MCF 10A (cell line): ENCODE data around the gene CHD9. TPM values are rescaled to one million over a fixed set of nuclear protein-coding genes. Genes with fewer than 3 reads are reported as not detected.
A peak's percentile ranks its signal among the peaks of the same experiment; 100 is the strongest.

Experiments
- BruUV-seq: library from RNA; stranded (reverse); fragments of 400-500 nt; replicated peaks from 2 replicates; lab custom pipeline; 2021; lab: Mats Ljungman, UMichigan
- CTCF ChIA-PET: fragments of 300-600 bp; sonication (Branson Sonifier 250); formaldehyde crosslinking; extraction: SDS; loops from one replicate; lab custom pipeline; 2021; ENCODE audit warnings: antibody characterized with exemption, inconsistent platforms; lab: Yijun Ruan, JAX
- POLR2A ChIA-PET: fragments of 300-600, 350-650 bp; sonication (Branson Sonifier 250); formaldehyde crosslinking; extraction: SDS; loops from one replicate; lab custom pipeline; 2020; ENCODE audit warnings: antibody characterized with exemption, inconsistent platforms; lab: Yijun Ruan, JAX
- DNase-seq: peaks from one replicate; pipeline ENCODE4 v3.0.0-alpha.2; 2018; ENCODE audit not compliant: unreplicated experiment
- H3K27ac Mint-ChIP-seq: one replicate; pipeline ENCODE4 v1.8.0; 2022; ENCODE audit warnings: mild to moderate bottlenecking, low read depth, mixed read lengths; ENCODE audit not compliant: unreplicated experiment
- H3K27me3 Mint-ChIP-seq: one replicate; pipeline ENCODE4 v1.8.0; 2022; ENCODE audit warnings: mixed read lengths; ENCODE audit not compliant: insufficient read depth, unreplicated experiment
- H3K36me3 Mint-ChIP-seq: one replicate; pipeline ENCODE4 v1.8.0; 2022; ENCODE audit warnings: mild to moderate bottlenecking, moderate library complexity, mixed read lengths; ENCODE audit not compliant: insufficient read depth, unreplicated experiment
- H3K4me1 Mint-ChIP-seq: one replicate; pipeline ENCODE4 v1.8.0; 2022; ENCODE audit warnings: mixed read lengths; ENCODE audit not compliant: insufficient read depth, unreplicated experiment
- H3K4me3 Mint-ChIP-seq: one replicate; pipeline ENCODE4 v1.8.0; 2022; ENCODE audit warnings: mild to moderate bottlenecking, moderate library complexity, mixed read lengths; ENCODE audit not compliant: unreplicated experiment
- H3K9me3 Mint-ChIP-seq: one replicate; pipeline ENCODE4 v1.8.0; 2022; ENCODE audit warnings: mixed read lengths; ENCODE audit not compliant: unreplicated experiment
- CTCF ChIP-seq: fragments of 200-600 bp; IDR thresholded peaks from one replicate; pipeline ENCODE4 v1.8.0; 2022; ENCODE audit warnings: antibody characterized with exemption, mild to moderate bottlenecking; ENCODE audit not compliant: unreplicated experiment
- intact Hi-C: fragments of 100-400 bp; cut with micrococcal nuclease; formaldehyde crosslinking; loops from 2 replicates; pipeline ENCODE4 v1.14.1; 2022
- total RNA-seq: library from RNA; stranded (reverse); gene quantifications from 2 replicates; pipeline ENCODE4 v1.2.3, GENCODE V29; 2022

CHD9 gene
- total RNA-seq, 1 experiment from 2014 or later: 62.8 TPM

DNA sequence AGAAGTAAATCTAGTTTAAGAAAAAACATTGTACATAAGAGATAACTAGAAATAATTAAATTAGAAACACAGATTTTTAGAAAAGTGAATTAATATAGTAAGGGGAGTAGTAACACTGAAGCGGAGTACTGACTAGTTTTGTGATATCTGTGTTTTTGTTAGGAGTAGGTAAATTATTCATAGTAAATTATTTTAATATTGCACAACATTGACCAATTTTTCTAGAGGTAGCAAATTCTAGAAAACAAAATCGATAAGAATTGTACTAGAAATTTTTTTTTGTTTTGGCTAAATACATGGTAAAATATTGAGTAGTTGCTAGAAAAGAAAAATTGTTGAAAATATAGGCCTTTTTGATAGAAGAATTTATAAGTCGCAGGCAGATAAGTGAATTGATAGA is 156.5 kb downstream of the CHD9 start:
- Mint-ChIP-seq H3K4me1 (peaks cover 22% of the 10 kb centered on the region), H3K4me3 (peak overlapping the region; percentile 80), H3K9me3 (no peaks in the 10 kb centered on the region), H3K36me3 (peaks cover 42% of the 10 kb centered on the region), H3K27me3 (no peaks in the 10 kb centered on the region), H3K27ac (no peak overlapping the region)
- BruUV-seq: no TSS peak
- ChIA-PET POLR2A (interaction anchor here (1.2 to 4.8 kb wide), 5 partner anchors 9 to 223 kb away, joined by 4 to 32 read pairs (median 10); partner anchors contain the start of genes CHD9, CHD9NB and RBL2), CTCF (interaction anchor here (0.6 kb wide), 1 partner anchor 68 kb away, joined by 3 read pairs; no protein-coding TSS in a partner anchor)
- DNase-seq: no peak
- intact Hi-C loops: no loop called here
- TF ChIP-seq CTCF: no peak

DNA sequence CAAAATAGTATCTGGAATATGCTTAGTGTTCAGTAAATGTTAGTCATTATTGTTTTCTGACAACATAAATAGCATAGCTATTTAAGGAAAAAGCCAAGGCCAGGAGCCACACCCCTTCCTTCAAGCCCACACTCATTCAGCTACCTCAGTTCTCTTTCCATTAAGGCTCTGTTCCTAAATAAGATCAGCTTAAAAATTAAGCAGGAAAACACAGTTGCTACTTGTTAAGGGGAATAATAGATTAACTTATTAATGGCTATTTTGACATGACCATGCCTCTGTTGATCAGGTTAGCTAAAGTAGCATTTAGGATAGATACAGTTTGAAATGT is 158.1 kb downstream of the CHD9 start:
- CTCF ChIA-PET: interaction anchor here (0.5 to 1.2 kb wide), 3 partner anchors 143 to 159 kb away, joined by 3 read pairs; partner anchors contain the start of gene CHD9
- TF ChIP-seq CTCF: no peak
- POLR2A ChIA-PET: interaction anchor here (1.2 to 4.0 kb wide), 3 partner anchors 81 to 158 kb away, joined by 5 to 20 read pairs (median 6); partner anchors contain the start of gene CHD9
- peaks cover 20% of the 10 kb centered on the region for H3K4me1 Mint-ChIP-seq
- peak overlapping the region; percentile 63 for H3K27ac Mint-ChIP-seq
- H3K27me3 Mint-ChIP-seq: no peaks in the 10 kb centered on the region
- peak overlapping the region; percentile 59 for H3K4me3 Mint-ChIP-seq
- H3K36me3 Mint-ChIP-seq: peaks cover 52% of the 10 kb centered on the region
- no peaks in the 10 kb centered on the region for H3K9me3 Mint-ChIP-seq
- intact Hi-C loops: no loop called here
- no peak for DNase-seq
- BruUV-seq: no TSS peak

DNA sequence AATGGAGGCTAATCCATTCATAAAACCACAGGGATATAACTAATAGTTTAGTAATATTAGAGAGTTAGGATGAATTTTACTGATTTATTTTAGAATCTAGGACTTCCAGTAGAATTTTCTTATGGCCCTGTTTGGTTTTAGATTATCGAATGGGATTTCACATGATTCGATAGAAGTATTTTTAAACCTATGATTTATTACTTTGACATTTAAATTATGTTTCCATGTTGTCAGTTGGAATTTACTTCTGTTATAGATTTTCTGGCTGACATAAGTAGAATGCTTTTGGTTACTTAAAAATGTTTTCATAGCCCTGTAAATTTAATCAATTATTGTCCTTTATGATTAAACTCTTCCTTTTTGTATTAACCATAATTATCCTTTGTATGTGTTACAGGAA is 158.8 kb downstream of the CHD9 start:
- POLR2A ChIA-PET: interaction anchor here (1.5 to 4.0 kb wide), 2 partner anchors 81 to 159 kb away, joined by 5 to 20 read pairs; partner anchors contain the start of gene CHD9
- BruUV-seq: no TSS peak
- CTCF ChIA-PET: no interaction called here

DNA sequence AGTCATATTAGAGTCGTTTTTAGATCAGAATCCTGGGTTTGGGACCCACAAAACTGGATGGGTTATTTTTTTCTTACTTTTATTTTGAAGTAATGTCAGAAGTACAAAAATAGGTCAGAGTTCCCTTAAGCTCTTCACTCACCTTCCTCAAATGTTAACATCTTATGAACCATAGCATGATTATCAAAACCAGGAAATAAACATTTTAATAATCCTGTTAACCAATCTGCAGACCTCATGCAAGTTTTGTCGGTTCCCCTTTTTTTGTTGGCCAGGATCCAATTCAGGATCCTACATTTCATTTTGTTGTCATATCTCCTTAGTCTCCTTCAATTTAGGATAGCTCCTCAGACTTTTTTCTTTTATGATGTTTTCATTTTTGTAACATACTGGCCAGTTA is 162.0 kb downstream of the CHD9 start:
- CTCF ChIA-PET: interaction anchor here (1.7 kb wide), 1 partner anchor 57 kb away, joined by 3 read pairs; no protein-coding TSS in a partner anchor

More for the DNA sequence above, 158.8 kb downstream of the CHD9 start:
- no peak for DNase-seq
- Mint-ChIP-seq H3K4me1 (peaks cover 20% of the 10 kb centered on the region), H3K9me3 (no peaks in the 10 kb centered on the region), H3K4me3 (peak overlapping the region; percentile 59), H3K36me3 (peaks cover 52% of the 10 kb centered on the region), H3K27me3 (no peaks in the 10 kb centered on the region), H3K27ac (peak overlapping the region; percentile 63)
- TF ChIP-seq CTCF: no peak
- intact Hi-C loops: no loop called here

More for the DNA sequence above, 162.0 kb downstream of the CHD9 start:
- no peak overlapping the region for H3K27ac Mint-ChIP-seq
- no peaks in the 10 kb centered on the region for H3K9me3 Mint-ChIP-seq
- H3K4me1 Mint-ChIP-seq: peaks cover 16% of the 10 kb centered on the region
- no peaks in the 10 kb centered on the region for H3K27me3 Mint-ChIP-seq
- no peak for DNase-seq
- POLR2A ChIA-PET: interaction anchor here (0.6 to 3.9 kb wide), 4 partner anchors 9 to 136 kb away, joined by 3 to 18 read pairs (median 4); no protein-coding TSS in a partner anchor
- intact Hi-C loops: no loop called here
- H3K4me3 Mint-ChIP-seq: no peak overlapping the region
- H3K36me3 Mint-ChIP-seq: peaks cover 37% of the 10 kb centered on the region
- BruUV-seq: no TSS peak
- TF ChIP-seq CTCF: no peak
